ENCODE measurements around the gene MACC1.
A peak's percentile ranks its signal among the peaks of the same experiment; 100 is the strongest.

The MACC1 gene

GRCh38 chr7:20217193-20217948, at the start of gene MACC1:
TSS of gene MACC1 (minus strand) at chr7:20217384. CDS start at chr7:20161862, 55,522 bp downstream.
- peak in 2 of 3 experiments; percentile 6 to 29 for DNase-seq

GRCh38 chr7:20264623-20265022, 47.4 kb upstream of the MACC1 start:
- DNase-seq = no peak

GRCh38 chr7:20260223-20260622, 43.0 kb upstream of the MACC1 start:
- no peak for DNase-seq

GRCh38 chr7:20257212-20257611, 40.0 kb upstream of the MACC1 start:
- DNase-seq = no peak

- DNase-seq = no peak
Observed at GRCh38 chr7:20249920-20250319, 32.7 kb upstream of the MACC1 start.

GRCh38 chr7:20249376-20249775, 32.2 kb upstream of the MACC1 start:
- no peak for DNase-seq

- DNase-seq = no peak
Observed at GRCh38 chr7:20246236-20246635, 29.1 kb upstream of the MACC1 start.

- DNase-seq = no peak
Observed at GRCh38 chr7:20244334-20245120, 27.3 kb upstream of the MACC1 start.

GRCh38 chr7:20241911-20242261, 24.7 kb upstream of the MACC1 start:
- no peak for DNase-seq

- DNase-seq = peak; percentile 6 to 91 (median 67)
Observed at GRCh38 chr7:20241194-20241910, 24.2 kb upstream of the MACC1 start.

- no peak for DNase-seq
Observed at GRCh38 chr7:20240080-20240926, 23.1 kb upstream of the MACC1 start.

- DNase-seq = no peak
Observed at GRCh38 chr7:20238754-20239324, 21.7 kb upstream of the MACC1 start.

GRCh38 chr7:20238194-20238753, 21.1 kb upstream of the MACC1 start:
- DNase-seq = no peak

- no peak for DNase-seq
Observed at GRCh38 chr7:20237464-20238193, 20.4 kb upstream of the MACC1 start.

- DNase-seq = no peak
Observed at GRCh38 chr7:20236790-20237189, 19.6 kb upstream of the MACC1 start.

GRCh38 chr7:20236043-20236442, 18.9 kb upstream of the MACC1 start:
- DNase-seq = no peak

- DNase-seq = peak in 1 of 3 experiments; percentile 35
Observed at GRCh38 chr7:20235288-20235687, 18.1 kb upstream of the MACC1 start.

GRCh38 chr7:20233362-20233761, 16.2 kb upstream of the MACC1 start:
- no peak for DNase-seq

GRCh38 chr7:20232848-20233247, 15.7 kb upstream of the MACC1 start:
- no peak for DNase-seq

GRCh38 chr7:20229646-20230500, 12.7 kb upstream of the MACC1 start:
- DNase-seq = no peak
